Loucy (cell line): Measurements from ENCODE around the gene FOXB1.

ENCODE experiments used
- CTCF ChIP-seq: fragments of 200-600 bp; sonication (generic); conservative IDR thresholded peaks from 2 replicates; pipeline ENCODE4 v1.5.1; 2014; ENCODE audit warnings: mild to moderate bottlenecking, antibody characterized with exemption, low read length
- EZH2phosphoT487 ChIP-seq: fragments of 200-600 bp; IDR thresholded peaks from 2 replicates; pipeline ENCODE4 v1.6.1; 2018; ENCODE audit warnings: antibody characterized with exemption, mild to moderate bottlenecking, moderate library complexity, borderline replicate concordance

GRCh38 chr15:60047701-60048100 is 43.6 kb downstream of the FOXB1 start:
- no peak for TF ChIP-seq CTCF
- no peak for TF ChIP-seq EZH2phosphoT487
